ENCODE measurements around the gene GALNT10. TPM values are rescaled to one million over a fixed set of nuclear protein-coding genes. Genes with fewer than 3 reads are reported as not detected.

The GALNT10 gene
- total RNA-seq, 1 experiment from 2014 or later = 27.8 TPM

DNA sequence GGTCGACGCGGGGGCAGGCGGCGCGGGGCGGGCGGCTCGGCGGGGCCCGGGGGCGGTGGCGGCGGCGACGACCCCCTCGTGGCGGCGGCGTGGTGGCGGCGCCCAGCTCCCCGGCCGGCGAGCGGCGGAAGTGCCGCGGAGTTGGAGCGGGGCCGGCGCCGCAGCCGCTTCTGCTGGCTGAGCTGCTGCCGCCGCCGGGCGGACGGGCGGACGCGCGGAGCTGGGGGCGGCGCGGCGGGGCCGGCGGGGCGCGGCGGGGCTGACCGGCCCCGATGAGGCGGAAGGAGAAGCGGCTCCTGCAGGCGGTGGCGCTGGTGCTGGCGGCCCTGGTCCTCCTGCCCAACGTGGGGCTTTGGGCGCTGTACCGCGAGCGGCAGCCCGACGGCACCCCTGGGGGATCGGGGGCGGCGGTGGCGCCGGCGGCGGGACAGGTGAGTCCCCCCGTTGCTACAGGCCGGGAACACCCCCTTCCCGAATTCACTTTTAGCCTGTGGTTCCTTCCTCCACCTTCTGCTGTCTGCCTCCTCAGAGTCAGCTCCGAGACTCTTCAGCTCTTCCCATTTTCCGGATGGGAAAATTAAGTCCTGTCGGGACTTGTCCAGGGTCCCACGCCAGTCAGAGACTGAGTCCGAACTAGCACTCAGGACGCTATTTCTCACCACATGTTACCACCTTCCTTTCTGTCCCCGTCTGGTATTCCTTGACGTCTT lies at the start of gene GALNT10 (continued):
- TF ChIP-seq, protein P1, sequence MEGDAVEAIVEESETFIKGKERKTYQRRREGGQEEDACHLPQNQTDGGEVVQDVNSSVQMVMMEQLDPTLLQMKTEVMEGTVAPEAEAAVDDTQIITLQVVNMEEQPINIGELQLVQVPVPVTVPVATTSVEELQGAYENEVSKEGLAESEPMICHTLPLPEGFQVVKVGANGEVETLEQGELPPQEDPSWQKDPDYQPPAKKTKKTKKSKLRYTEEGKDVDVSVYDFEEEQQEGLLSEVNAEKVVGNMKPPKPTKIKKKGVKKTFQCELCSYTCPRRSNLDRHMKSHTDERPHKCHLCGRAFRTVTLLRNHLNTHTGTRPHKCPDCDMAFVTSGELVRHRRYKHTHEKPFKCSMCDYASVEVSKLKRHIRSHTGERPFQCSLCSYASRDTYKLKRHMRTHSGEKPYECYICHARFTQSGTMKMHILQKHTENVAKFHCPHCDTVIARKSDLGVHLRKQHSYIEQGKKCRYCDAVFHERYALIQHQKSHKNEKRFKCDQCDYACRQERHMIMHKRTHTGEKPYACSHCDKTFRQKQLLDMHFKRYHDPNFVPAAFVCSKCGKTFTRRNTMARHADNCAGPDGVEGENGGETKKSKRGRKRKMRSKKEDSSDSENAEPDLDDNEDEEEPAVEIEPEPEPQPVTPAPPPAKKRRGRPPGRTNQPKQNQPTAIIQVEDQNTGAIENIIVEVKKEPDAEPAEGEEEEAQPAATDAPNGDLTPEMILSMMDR (IDR thresholded peaks at IDR 0.05 in 2 of 3, conservative IDR thresholded peaks at IDR 0.05 in 1 of 3; ENCODE audit: borderline replicate concordance in 1 of 3, insufficient read depth in 1 of 3, low read depth in 2 of 3, low read length in 2 of 3) = no peak
- peak; percentile 45 for TF ChIP-seq POLR2A (IDR thresholded peaks at IDR 0.05; ENCODE audit: borderline replicate concordance, extremely low read depth, insufficient read depth, insufficient read length)

DNA sequence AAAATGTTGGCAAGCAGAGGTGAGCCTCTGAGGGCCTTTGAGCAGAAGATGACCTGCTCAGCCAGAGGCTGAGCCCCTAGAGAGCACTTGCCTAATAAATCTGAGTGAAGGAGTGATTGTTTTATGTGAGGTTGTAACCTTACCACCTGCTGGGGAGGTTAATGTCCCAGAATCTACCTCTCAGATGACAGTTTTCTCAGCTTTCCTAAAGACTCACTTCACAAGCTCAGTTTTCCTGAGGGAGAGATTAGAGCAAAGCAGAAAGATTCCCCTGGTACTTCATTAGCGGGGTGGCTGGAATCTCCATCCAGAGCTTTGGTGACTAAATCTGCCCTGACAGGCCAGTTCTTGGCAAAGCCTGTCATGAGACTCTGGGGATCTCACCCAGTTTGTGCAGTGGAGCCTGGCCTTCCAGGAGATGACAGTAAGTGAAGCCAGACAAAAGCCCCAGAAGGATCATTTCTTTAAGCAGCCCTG lies 48.8 kb upstream of the GALNT10 start:
- Histone ChIP-seq H3K79me2 (ENCODE audit: insufficient read depth, low read length) (no peaks in the 10 kb centered on the region), H3K9me3 (ENCODE audit: control insufficient read depth in 1 of 2, insufficient read depth in 1 of 2, low read depth in 1 of 2, low read length in 2 of 2) (no peaks in the 10 kb centered on the region), H4K20me1 (ENCODE audit: insufficient read depth) (no peaks in the 10 kb centered on the region), H3K4me2 (ENCODE audit: low read length) (no peak overlapping the region), H3K27ac (ENCODE audit: low read depth, low read length) (no peak overlapping the region), H3K27me3 (ENCODE audit: insufficient read depth, low read length) (peaks cover 3% of the 10 kb centered on the region; the same call in 1 of the 2 replicates), H3K9ac (ENCODE audit: low read length) (no peak overlapping the region), H3K9me2 (ENCODE audit: insufficient read depth) (no peaks in the 10 kb centered on the region), H2AFZ (ENCODE audit: low read depth, low read length, poor library complexity, severe bottlenecking) (no peak overlapping the region), H3K36me3 (ENCODE audit: control insufficient read depth in 1 of 2, insufficient read depth in 2 of 2, low read length in 2 of 2) (no peaks in the 10 kb centered on the region), H3K4me1 (ENCODE audit: control insufficient read depth in 1 of 2, insufficient read depth in 2 of 2, low read length in 2 of 2) (no peaks in the 10 kb centered on the region), H3K4me3 (replicated peaks in 1 of 2; ENCODE audit: low read depth in 1 of 2, low read length in 2 of 2) (no peak overlapping the region)
- intact Hi-C loops (cut with micrococcal nuclease) = no loop called here
- TF ChIP-seq SRF (IDR thresholded peaks at IDR 0.05; ENCODE audit: low read depth) = no peak
- TF ChIP-seq REST (IDR thresholded peaks at IDR 0.05; ENCODE audit: low read depth) = no peak
- no peak for TF ChIP-seq FOSL1 (IDR thresholded peaks at IDR 0.05; ENCODE audit: low read depth)
- no peak for TF ChIP-seq RAD21 (IDR thresholded peaks at IDR 0.05; ENCODE audit: low read depth)
- no peak for TF ChIP-seq SP1 (IDR thresholded peaks at IDR 0.05; ENCODE audit: low read depth)
- no peak for TF ChIP-seq EGR1 (IDR thresholded peaks at IDR 0.05; ENCODE audit: low read depth)
- TF ChIP-seq JUND (IDR thresholded peaks at IDR 0.05) = no peak
- TF ChIP-seq POLR2A (IDR thresholded peaks at IDR 0.05; ENCODE audit: borderline replicate concordance, extremely low read depth, insufficient read depth, insufficient read length) = no peak
- no peak for TF ChIP-seq SIN3A (IDR thresholded peaks at IDR 0.05; ENCODE audit: low read depth)
- TF ChIP-seq ZFX (IDR thresholded peaks at IDR 0.05) = no peak
- no peak for TF ChIP-seq EZH2phosphoT487 (IDR thresholded peaks at IDR 0.05; ENCODE audit: borderline replicate concordance)
- no peak for TF ChIP-seq CEBPB (IDR thresholded peaks at IDR 0.05; ENCODE audit: low read depth)
- TF ChIP-seq EZH2 (IDR thresholded peaks at IDR 0.05) = no peak
- TF ChIP-seq TCF7L2 (IDR thresholded peaks at IDR 0.05; ENCODE audit: borderline replicate concordance, extremely low read depth, insufficient read depth, insufficient read length) = no peak
- TF ChIP-seq ELF1 (IDR thresholded peaks at IDR 0.05; ENCODE audit: borderline replicate concordance, low read depth) = no peak
- TF ChIP-seq CBX3 (IDR thresholded peaks at IDR 0.05; ENCODE audit: low read depth) = no peak
- no peak for TF ChIP-seq POLR2AphosphoS5 (IDR thresholded peaks at IDR 0.05; ENCODE audit: low read depth, low read length)
- no TSS peak for BruUV-seq (replicated peaks)
- ATAC-seq = no peak
- ChIA-PET CTCF (no interaction called here), RAD21 (ENCODE audit: low non-redundant PET in 1 of 2, low total read pairs in 2 of 2, uncharacterized antibody in 2 of 2, unreplicated experiment in 2 of 2) (no interaction called here), POLR2A (no interaction called here)
- no peak for DNase-seq (ENCODE audit: low read depth, low spot score)

Data from HCT116 (cell line).